Gastrocnemius medialis (tissue), 4 donors: ENCODE data around the gene RAPGEF1. TPM values are rescaled to one million over a fixed set of nuclear protein-coding genes. Genes with fewer than 3 reads are reported as not detected.

ENCODE experiments used
- ATAC-seq, 2 donors: fragments of 150-250 bp; one replicate each; pipeline ENCODE4 v1.9.1; 2016
- DNase-seq, 2 donors: peaks; one replicate each; pipeline ENCODE4 v3.0.0-alpha.2; 2019
- H3K27ac ChIP-seq, 4 donors: fragments of 200-600 bp; sonication (generic); 1 replicate in 1 of 4; 2 replicates in 3 of 4; pipeline ENCODE4 v1.5.1; 2016 to 2018; ENCODE audit warnings: mild to moderate bottlenecking in 2 of 4, moderate library complexity in 1 of 4
- H3K27me3 ChIP-seq, 3 donors: fragments of 200-600 bp; sonication (generic) in 2 of 3; 1 replicate in 1 of 3; 2 replicates in 2 of 3; pipeline versions ENCODE4 v1.5.1 to v1.6.0; 2016 to 2019; ENCODE audit warnings: mild to moderate bottlenecking in 1 of 3, moderate library complexity in 1 of 3
- H3K36me3 ChIP-seq, 2 donors: fragments of 200-600 bp; sonication (generic) in 1 of 2; one replicate each; pipeline ENCODE4 v1.5.1; 2017 to 2018
- H3K4me1 ChIP-seq, 2 donors: fragments of 200-600 bp; sonication (generic) in 1 of 2; one replicate each; pipeline ENCODE4 v1.5.1; 2016 to 2017; ENCODE audit warnings: mild to moderate bottlenecking in 2 of 2
- H3K4me3 ChIP-seq, 4 donors: fragments of 200-600 bp; sonication (generic) in 3 of 4; 1 replicate in 1 of 4; 2 replicates in 3 of 4; pipeline ENCODE4 v1.5.1; 2016 to 2019; ENCODE audit warnings: mild to moderate bottlenecking in 2 of 4
- H3K9me3 ChIP-seq, 3 donors: fragments of 200-600 bp; sonication (generic) in 2 of 3; 1 replicate in 1 of 3; 2 replicates in 2 of 3; pipeline ENCODE4 v1.5.1; 2016 to 2019
- POLR2A ChIP-seq, 2 donors: fragments of 450-650 bp; IDR thresholded peaks; one replicate each; pipeline ENCODE4 v1.6.1; 2017; ENCODE audit warnings: antibody characterized with exemption in 2 of 2, mild to moderate bottlenecking in 2 of 2, moderate library complexity in 2 of 2
- in situ Hi-C, 4 donors: fragments of 200-750 bp; cut with MboI; loops; one replicate each; pipeline versions ENCODE4 v1.15.0 to v1.8.0; 2017; ENCODE audit warnings: low sequenced_read_pairs in 4 of 4
- intact Hi-C: fragments of 100-400 bp; cut with DNase I; formaldehyde crosslinking; loops from one replicate; pipeline ENCODE4 v1.15.1; 2023; ENCODE audit warnings: low total_unique reads
- total RNA-seq, 4 donors: library from RNA; depleted of rRNA; stranded (reverse); fragments of >200 nt; gene quantifications; one replicate each; pipeline versions ENCODE4 v1.1.0 to v1.2.3, GENCODE V29; 2016
- TF ChIP-seq, protein P1 (sequence below), 5 experiments: fragments of 450-650 bp in 3 of 5; fragments of 200-600 bp in 2 of 5; sonication (generic) in 2 of 5; IDR thresholded peaks in 4 of 5; conservative IDR thresholded peaks in 1 of 5; 1 replicate in 4 of 5; 2 replicates in 1 of 5; pipeline ENCODE4 v1.5.1; 2016 to 2019; ENCODE audit warnings: antibody characterized with exemption in 5 of 5, mild to moderate bottlenecking in 3 of 5, moderate library complexity in 3 of 5

The RAPGEF1 gene
- total RNA-seq, 4 donors from 2014 or later, result 123 to 296 (median 217) TPM

GRCh38 chr9:131636593-131636992 is 103.3 kb downstream of the RAPGEF1 start:
- peaks cover 0 to 19% of the 10 kb centered on the region in 2 donors for H3K36me3 ChIP-seq
- no peaks in the 10 kb centered on the region for H3K27me3 ChIP-seq
- DNase-seq (no peak), ATAC-seq (no peak)
- intact Hi-C loops (no loop called here), in situ Hi-C loops (no loop called here)
- H3K27ac ChIP-seq, result peak overlapping the region in 3 of 4 donors; percentile 78 to 82 (median 80)
- no peak overlapping the region for H3K4me3 ChIP-seq
- H3K4me1 ChIP-seq, result peaks cover 24 to 25% of the 10 kb centered on the region in 2 donors
- no peak for TF ChIP-seq POLR2A (IDR thresholded peaks at IDR 0.05)
- TF ChIP-seq, protein P1, sequence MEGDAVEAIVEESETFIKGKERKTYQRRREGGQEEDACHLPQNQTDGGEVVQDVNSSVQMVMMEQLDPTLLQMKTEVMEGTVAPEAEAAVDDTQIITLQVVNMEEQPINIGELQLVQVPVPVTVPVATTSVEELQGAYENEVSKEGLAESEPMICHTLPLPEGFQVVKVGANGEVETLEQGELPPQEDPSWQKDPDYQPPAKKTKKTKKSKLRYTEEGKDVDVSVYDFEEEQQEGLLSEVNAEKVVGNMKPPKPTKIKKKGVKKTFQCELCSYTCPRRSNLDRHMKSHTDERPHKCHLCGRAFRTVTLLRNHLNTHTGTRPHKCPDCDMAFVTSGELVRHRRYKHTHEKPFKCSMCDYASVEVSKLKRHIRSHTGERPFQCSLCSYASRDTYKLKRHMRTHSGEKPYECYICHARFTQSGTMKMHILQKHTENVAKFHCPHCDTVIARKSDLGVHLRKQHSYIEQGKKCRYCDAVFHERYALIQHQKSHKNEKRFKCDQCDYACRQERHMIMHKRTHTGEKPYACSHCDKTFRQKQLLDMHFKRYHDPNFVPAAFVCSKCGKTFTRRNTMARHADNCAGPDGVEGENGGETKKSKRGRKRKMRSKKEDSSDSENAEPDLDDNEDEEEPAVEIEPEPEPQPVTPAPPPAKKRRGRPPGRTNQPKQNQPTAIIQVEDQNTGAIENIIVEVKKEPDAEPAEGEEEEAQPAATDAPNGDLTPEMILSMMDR (IDR thresholded peaks at IDR 0.05 in 4 of 5, conservative IDR thresholded peaks at IDR 0.05 in 1 of 5), result no peak
- no peaks in the 10 kb centered on the region for H3K9me3 ChIP-seq

DNA sequence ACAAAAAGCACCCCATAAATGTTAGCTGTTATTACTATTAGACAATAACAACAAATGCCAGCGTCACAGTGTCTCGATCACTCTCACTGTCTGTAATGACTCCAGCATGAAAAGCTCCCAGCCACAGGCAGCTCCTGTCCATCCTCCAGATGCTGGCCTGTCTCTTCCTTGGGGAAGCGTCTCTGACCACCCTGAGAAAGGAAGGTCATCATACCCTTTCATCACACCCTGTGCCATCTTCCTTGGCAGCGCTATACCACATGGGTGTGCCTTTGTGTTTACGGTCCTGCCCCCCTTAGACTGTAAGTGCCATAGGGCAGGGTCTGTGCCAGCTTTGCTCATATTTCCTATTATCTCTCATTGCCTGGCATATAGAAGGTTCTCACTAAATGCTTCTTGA is 104.0 kb downstream of the RAPGEF1 start:
- no peak for DNase-seq
- Histone ChIP-seq H3K9me3 (no peaks in the 10 kb centered on the region), H3K4me3 (no peak overlapping the region), H3K4me1 (peaks cover 24 to 29% of the 10 kb centered on the region in 2 donors), H3K27ac (peak overlapping the region; percentile 78 to 82 (median 80)), H3K36me3 (peaks cover 0 to 19% of the 10 kb centered on the region in 2 donors), H3K27me3 (no peaks in the 10 kb centered on the region)
- ATAC-seq, result peak in 1 of 2 donors; percentile 6
- TF ChIP-seq POLR2A (IDR thresholded peaks at IDR 0.05), result no peak
- TF ChIP-seq, protein P1 (IDR thresholded peaks at IDR 0.05 in 4 of 5, conservative IDR thresholded peaks at IDR 0.05 in 1 of 5), result no peak
- in situ Hi-C loops (no loop called here), intact Hi-C loops (no loop called here)

GRCh38 chr9:131635285-131635684 is 104.6 kb downstream of the RAPGEF1 start:
- H3K36me3 ChIP-seq, result peaks cover 0 to 19% of the 10 kb centered on the region in 2 donors
- H3K27ac ChIP-seq, result peak overlapping the region; percentile 78 to 82 (median 80)
- H3K27me3 ChIP-seq, result no peaks in the 10 kb centered on the region

GRCh38 chr9:131633491-131634031 is 106.3 kb downstream of the RAPGEF1 start:
- peaks cover 0 to 15% of the 10 kb centered on the region in 2 donors for H3K36me3 ChIP-seq

More at GRCh38 chr9:131635285-131635684, 104.6 kb downstream of the RAPGEF1 start:
- no peak overlapping the region for H3K4me3 ChIP-seq
- DNase-seq, result peak; percentile 75 to 89
- H3K9me3 ChIP-seq, result no peaks in the 10 kb centered on the region
- intact Hi-C loops (no loop called here), in situ Hi-C loops (no loop called here)
- ATAC-seq, result peak; percentile 93 to 95
- peaks cover 26 to 30% of the 10 kb centered on the region in 2 donors for H3K4me1 ChIP-seq
- peak; percentile 67 to 82 for TF ChIP-seq POLR2A (IDR thresholded peaks at IDR 0.05)
- TF ChIP-seq, protein P1 (IDR thresholded peaks at IDR 0.05 in 4 of 5, conservative IDR thresholded peaks at IDR 0.05 in 1 of 5), result no peak

More at GRCh38 chr9:131633491-131634031, 106.3 kb downstream of the RAPGEF1 start:
- intact Hi-C loops, result no loop called here
- in situ Hi-C loops, result no loop called here
- Histone ChIP-seq H3K27me3 (no peaks in the 10 kb centered on the region), H3K27ac (peak overlapping the region; percentile 47 to 82 (median 79)), H3K4me1 (peaks cover 42% of the 10 kb centered on the region in 2 donors), H3K9me3 (no peaks in the 10 kb centered on the region), H3K4me3 (no peak overlapping the region)
- DNase-seq (no peak), ATAC-seq (no peak)
- TF ChIP-seq POLR2A (IDR thresholded peaks at IDR 0.05), result no peak
- TF ChIP-seq, protein P1 (IDR thresholded peaks at IDR 0.05 in 4 of 5, conservative IDR thresholded peaks at IDR 0.05 in 1 of 5), result no peak
